ENCODE measurements around the gene PACS2.
"Not testable (repeated sequence)": the region's sequence is repeated elsewhere in the genome, so short reads cannot be mapped to it uniquely, and the experiment has no call there.

The PACS2 gene

DNA sequence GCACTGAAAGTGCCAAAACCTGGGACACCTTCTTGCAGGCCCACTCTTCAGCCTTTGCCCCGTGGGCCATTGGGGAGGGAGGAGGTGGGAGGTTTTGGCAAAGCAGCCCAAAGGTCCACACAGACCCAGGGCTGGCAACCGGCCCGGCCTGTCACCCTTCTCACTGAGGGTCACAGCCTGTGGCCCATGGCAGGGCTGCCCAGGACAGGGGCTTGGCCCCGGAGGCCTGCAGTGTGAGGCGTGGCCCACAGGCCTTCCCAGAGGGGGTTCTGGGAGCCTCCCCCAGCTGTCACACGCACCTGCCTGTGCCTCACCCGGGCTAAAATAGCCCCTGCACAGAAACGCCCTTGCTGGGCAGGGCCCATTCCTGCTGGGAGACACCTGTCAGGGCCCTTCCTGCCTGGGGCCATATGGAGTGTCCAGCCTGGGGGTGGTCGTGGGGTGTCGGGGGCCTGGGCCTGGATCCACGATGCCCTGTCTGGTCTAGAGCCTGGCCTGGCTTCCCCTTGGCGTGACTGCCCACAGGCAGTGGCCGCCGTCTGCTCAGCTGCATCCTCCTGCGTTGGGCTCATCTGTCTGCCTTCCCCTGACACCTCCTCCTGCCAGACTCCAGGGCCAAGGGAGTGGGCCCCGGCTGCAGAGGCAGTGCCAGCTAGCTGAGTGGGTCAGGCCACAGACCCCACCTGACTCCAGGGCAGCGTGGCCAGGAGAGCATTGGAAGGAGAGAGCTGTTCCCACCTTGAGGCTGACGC, 19.2 kb downstream of the PACS2 start:
- no peak for DNase-seq

GRCh38 chr14:105334383-105335230, 20.1 kb downstream of the PACS2 start:
- no peak for DNase-seq

GRCh38 chr14:105335231-105335542, 20.6 kb downstream of the PACS2 start:
- DNase-seq = not testable (repeated sequence)

DNA sequence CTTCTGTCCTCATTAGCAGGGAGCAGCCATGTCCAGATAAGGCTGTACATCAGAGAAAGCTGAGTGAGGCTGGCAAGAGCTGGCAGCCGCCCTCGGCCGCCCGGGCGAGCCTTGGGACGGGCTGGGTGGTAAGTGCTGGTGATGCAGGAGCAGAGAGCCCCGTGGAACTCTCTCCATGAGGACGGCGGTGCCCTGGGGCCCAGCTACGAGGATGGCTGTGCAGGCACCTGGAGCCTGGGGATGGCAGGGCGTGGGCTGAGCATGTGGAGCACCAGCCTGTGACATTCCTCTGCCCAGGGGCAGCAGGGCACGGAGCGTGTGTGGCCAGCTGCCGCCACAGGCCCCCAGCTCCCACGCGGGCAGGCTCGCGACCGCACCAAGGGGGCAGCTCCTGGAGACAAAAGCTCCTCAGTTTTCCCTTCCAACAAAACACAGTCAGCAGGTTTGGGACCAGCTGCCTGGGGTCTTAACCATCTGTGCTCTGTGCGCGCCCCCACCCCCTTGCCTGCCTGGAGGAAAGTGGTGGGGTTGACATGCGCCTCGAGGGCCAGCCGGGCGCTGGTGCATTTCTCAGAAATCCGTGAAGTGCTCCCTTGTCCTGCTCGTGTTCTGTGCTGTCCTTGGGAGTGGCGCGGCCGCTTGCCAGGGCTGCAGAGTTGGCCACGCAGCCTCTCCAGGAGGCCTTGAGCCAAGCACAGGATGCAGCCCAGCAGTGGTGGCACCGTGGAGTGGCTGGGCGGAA, 21.4 kb downstream of the PACS2 start:
- DNase-seq = no peak

DNA sequence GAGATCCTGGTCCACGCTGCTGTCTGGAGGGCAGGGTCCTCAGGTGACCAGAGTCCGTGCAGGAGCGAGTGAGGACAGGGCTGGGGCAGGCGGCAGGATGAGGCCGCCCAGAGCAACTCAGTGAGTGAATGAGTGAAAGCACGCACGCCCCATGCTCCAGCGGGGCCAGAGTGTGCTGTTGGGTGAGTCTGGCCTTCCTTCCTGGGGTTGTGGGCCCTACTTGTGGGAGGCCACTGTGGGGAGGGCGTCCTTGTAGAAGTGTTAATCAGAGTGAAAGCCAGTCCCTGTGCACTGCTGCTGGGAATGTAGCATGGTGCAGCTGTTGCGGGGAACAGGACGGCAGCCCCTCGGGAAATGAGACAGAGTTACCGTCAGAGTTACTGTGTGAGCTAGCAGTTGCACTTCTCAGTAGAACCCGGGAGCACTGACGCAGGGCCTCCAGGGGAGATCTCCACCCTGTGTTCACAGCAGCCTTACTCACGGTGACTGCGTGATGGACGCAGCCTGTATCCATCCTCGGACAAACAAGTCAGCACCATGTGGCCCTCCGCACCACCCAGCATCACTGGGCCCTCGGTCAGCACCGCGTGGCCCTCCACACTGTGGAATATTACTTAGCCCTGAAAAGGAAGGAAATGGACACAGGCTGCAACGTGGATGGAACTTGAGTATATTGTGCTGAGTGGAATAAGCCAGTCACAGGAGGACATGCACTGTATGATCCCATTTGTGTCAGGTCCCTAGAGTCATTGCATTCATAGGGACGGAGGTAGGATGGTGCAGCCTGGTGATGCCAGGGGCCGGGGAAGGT, 22.1 kb downstream of the PACS2 start:
- DNase-seq = no peak

DNA sequence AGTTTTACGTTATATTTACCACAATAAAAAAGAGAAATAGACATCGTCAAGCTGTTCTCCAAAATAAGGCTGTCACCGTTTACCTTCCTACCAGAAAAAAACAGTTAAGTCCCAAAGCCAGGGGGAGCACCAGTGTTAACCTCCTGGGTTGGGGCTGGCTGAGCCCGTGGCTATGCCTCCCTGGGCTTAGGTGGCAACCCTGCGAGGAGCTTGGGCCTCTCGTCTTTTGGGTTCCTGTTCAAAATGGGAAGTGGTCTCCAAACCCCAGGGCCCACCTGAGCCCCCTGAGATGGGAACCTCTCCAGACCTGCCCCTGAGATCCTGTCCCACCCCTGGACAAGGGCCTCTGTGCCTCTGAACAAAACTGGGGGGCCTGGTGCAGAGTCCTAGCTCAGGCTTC, 22.9 kb downstream of the PACS2 start:
- no peak for DNase-seq

DNA sequence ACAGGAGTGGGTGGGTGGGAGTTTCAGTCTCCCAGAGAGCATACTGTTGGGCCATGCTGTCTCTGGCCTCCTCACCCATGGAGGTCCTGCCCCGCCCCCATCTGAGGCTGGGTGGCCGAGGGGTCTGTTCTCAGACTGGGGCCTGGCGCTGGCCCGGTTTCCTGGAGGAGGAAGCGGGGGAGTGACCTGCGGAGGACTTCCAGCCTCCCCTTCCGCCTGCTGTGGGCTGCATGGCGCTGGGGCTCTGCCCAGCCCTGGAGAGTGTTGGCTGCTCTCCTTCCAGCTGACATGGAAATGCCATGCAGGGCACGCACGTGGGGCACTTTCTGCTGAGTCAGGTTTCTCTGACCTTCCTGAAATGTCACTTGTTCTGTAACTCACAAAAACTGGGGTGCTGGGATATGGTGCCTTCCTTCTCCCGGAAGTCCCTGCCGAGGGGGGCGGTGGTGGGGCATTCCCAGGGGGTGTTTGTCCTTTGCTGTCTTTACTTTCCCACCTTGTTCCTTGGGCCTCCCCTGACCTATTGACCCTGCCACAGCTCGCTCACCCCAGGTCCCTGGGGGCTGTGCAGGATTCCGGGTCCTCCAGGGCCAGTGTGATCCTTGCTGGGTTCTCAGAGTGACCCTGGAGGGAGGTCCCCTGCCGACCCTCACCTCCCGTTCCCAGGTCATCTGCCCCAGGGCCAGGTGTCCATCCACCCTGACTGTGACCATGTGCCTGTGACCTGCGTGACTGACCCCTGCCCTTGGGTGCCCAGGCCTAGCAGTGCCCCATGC, 23.6 kb downstream of the PACS2 start:
- DNase-seq = no peak

GRCh38 chr14:105340821-105341733, 26.5 kb downstream of the PACS2 start:
- DNase-seq = no peak

DNA sequence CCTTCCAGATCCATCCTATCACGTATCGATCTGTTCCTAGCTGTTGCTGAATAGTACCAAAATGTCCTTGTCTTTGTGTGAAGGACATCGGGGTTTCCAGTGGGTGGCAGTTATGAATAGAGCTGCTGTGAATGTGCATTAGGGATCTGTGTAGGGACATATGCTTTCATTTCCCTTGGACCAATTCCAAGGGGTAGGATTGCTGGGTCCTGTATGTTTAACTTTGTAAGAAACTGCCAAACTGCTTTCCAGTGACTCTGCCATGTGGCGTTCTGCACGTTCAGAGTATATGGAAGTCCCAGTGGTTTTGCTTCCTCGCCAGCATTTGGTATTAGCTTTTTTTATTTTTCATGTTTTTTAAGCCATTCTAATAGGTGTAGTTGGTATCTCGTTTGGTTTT, 28.6 kb downstream of the PACS2 start:
- DNase-seq = no peak

- DNase-seq = no peak
Observed at GRCh38 chr14:105346200-105346533, 31.6 kb downstream of the PACS2 start.

- DNase-seq = no peak
Observed at GRCh38 chr14:105346876-105347586, 32.5 kb downstream of the PACS2 start.

- no peak for DNase-seq
Observed at GRCh38 chr14:105347587-105347968, 33.0 kb downstream of the PACS2 start.

GRCh38 chr14:105348169-105348944, 33.8 kb downstream of the PACS2 start:
- DNase-seq = no peak

DNA sequence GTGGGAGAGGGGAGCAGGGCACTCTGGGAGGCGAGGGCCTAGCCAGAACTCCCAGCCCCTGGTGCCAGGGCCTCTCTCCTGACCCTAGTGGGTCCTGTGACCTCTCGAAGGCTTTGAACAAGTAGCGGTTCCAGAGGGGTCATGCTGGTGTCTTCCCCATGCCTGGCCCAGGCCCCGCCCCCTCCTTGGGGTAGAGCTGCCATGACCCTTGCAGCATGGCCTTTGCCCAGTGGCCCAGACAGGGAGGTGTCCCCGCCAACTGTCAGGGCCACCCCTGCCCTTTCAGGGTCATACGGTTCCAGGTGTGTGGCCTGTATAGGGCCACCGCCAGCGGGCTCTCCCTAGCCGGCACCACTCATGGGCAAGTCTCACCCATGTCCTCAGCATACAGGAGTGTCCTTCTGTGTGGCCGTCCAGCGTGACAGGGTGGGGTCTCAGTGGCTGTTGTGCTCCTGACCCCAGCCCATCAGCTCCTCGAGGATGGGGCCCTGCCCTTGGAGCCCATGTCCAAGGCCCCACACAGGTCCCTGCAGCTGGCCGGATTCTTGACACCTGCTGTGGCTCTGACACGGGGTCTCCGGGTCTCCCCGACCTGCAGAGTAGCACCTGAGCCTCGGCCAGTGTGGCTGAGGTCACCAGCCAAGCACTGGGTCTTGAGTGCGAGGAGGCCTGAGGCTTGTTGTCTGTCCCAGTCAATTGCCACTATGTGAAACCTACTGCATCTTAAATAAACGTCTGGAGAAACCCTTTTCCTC, 34.6 kb downstream of the PACS2 start:
- no peak for DNase-seq

GRCh38 chr14:105349992-105350391, 35.4 kb downstream of the PACS2 start:
- DNase-seq = no peak

GRCh38 chr14:105350450-105351244, 36.1 kb downstream of the PACS2 start:
- DNase-seq = no peak

DNA sequence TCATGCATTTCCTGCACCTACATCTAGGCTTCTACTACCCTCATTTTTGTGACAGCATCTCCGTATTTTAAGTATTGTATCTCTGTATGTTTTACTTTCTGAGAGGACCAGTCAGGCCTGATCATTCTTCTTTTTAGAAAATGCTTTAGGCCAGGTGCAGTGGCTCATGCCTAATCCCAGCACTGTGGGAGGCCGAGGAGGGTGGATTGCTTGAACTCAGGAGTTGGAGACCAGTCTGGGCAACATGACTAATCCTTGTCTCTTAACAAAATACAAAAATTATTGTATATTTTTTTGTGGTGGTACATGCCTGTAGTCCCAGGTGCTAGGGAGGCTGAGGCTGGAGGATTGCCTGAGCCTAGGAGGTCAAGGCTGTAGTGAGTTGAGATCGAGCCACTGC, 36.9 kb downstream of the PACS2 start:
- DNase-seq = no peak
